Tibial nerve (tissue), 4 donors: Measurements from ENCODE around the gene EPC2.

ENCODE experiments used
- CTCF ChIP-seq, 5 experiments: fragments of 200-600 bp in 3 of 5; fragments of 450-650 bp in 2 of 5; sonication (generic) in 3 of 5; IDR thresholded peaks; one replicate each; pipeline ENCODE4 v1.5.1; 2016 to 2019; ENCODE audit warnings: antibody characterized with exemption in 5 of 5, mild to moderate bottlenecking in 3 of 5, moderate library complexity in 2 of 5
- EP300 ChIP-seq, 2 donors: sonication (generic); formaldehyde crosslinking; IDR thresholded peaks; one replicate each; pipeline ENCODE4 v1.6.1; 2017; ENCODE audit warnings: antibody characterized with exemption in 2 of 2, mild to moderate bottlenecking in 1 of 2
- POLR2A ChIP-seq, 2 donors: fragments of 450-650 bp; IDR thresholded peaks; one replicate each; pipeline ENCODE4 v1.6.1; 2017; ENCODE audit warnings: antibody characterized with exemption in 2 of 2, mild to moderate bottlenecking in 2 of 2, moderate library complexity in 2 of 2

GRCh38 chr2:148789059-148789458 lies 144.5 kb downstream of the EPC2 start:
- TF ChIP-seq POLR2A (IDR thresholded peaks at IDR 0.05) (no peak), CTCF (IDR thresholded peaks at IDR 0.05) (no peak), EP300 (IDR thresholded peaks at IDR 0.05) (no peak)
